ENCODE results near the gene CETN2. TPM values are rescaled to one million over a fixed set of nuclear protein-coding genes. Genes with fewer than 3 reads are reported as not detected.
"Not testable (repeated sequence)": the region's sequence is repeated elsewhere in the genome, so short reads cannot be mapped to it uniquely, and the experiment has no call there.

The CETN2 gene
- total RNA-seq, 5 donors from 2014 or later (not counting 1 experiment from before 2014, with no cell fraction given) = 6.5 to 7.6 (median 6.9) TPM

DNA sequence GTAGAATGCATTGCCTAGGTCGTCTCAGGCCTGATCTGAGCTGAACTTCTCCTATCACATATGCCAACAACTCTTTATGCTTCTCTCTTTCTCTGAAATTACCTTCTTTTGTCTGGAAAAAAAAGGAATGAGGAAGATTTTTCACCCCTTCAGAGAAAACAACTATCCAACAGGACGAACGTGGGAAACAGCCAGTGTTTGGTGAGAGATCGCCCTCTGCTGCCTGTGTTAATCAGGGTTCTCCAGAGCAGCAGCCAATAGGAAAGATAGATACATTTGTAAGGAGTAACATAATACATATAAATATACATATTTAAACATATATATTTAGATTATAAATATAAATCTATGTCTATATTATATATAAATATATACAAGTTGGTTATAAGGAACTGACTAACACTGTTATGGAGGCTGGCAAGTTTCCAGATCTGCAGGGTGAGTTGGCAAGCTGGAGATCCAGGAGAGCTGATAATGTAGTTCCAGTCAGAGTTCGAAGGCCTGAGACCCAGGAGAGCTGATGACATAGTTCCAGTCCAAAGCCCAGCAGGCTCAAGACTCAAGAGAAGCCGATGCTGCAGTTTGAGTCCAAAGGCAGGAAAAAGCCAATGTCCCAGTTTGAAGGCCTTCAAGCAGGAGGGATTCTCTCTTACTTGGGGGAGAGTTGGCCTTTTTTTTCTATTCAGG, 13.3 kb downstream of the CETN2 start:
- no peaks in the 10 kb centered on the region for H3K36me3 Mint-ChIP-seq
- no peaks in the 10 kb centered on the region for H3K9me3 Mint-ChIP-seq
- Histone ChIP-seq H3K4me3 (ENCODE audit: control insufficient read depth in 1 of 2, extremely low read depth in 1 of 2, low read length in 1 of 2) (no peak overlapping the region), H3K4me1 (ENCODE audit: control insufficient read depth in 1 of 2, extremely low read depth in 1 of 2, insufficient read depth in 2 of 2, low read length in 2 of 2) (no peaks in the 10 kb centered on the region), H3K27me3 (replicated peaks in 1 of 2; ENCODE audit: control insufficient read depth in 2 of 2, extremely low read depth in 1 of 2, insufficient read depth in 2 of 2, low read length in 1 of 2) (no peaks in the 10 kb centered on the region), H3K27ac (ENCODE audit: low read length) (no peak overlapping the region), H3K9me3 (no peaks in the 10 kb centered on the region), H3K36me3 (ENCODE audit: control insufficient read depth in 2 of 2, extremely low read depth in 1 of 2, insufficient read depth in 1 of 2, low read length in 1 of 2) (no peaks in the 10 kb centered on the region)
- ChIA-PET CTCF (interaction anchor here in 1 of 2 donors (0.7 kb wide), 1 partner anchor 18 kb away, joined by 3 read pairs; no protein-coding TSS in a partner anchor), POLR2A (no interaction called here)
- no peak overlapping the region for H3K4me3 Mint-ChIP-seq
- no peak overlapping the region for H3K27ac Mint-ChIP-seq
- ATAC-seq (replicated peaks in 1 of 4) (no peak), DNase-seq (no peak)
- no CpG with 5 or more reads among the region's 6 CpGs for WGBS (ENCODE audit: insufficient coverage)
- peaks cover 8 to 28% of the 10 kb centered on the region in 2 donors for H3K27me3 Mint-ChIP-seq
- H3K4me1 Mint-ChIP-seq = peaks cover 0 to 16% (median 12%) of the 10 kb centered on the region in 3 donors

DNA sequence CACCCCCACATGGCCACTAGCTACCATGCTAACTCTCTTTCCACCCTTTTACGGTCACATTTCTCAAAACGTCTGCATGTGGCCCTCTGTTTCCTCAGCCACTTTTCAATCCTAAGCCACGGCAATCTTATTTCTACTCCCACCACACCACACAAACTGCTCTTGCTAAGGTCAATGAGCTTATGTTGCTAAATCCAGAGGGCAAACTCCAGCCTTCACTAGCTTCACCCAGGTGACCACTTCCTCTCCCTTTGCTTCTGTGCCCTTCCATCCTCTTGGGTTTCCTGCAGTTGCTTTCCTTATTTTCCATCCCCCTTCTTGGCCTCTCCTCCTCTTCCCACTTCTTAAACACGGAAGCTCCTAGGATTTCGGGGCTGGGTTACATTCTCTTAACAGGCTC, 16.5 kb downstream of the CETN2 start:
- Mint-ChIP-seq H3K27me3 (peaks cover 2 to 20% of the 10 kb centered on the region in 2 donors), H3K4me3 (no peak overlapping the region), H3K36me3 (no peaks in the 10 kb centered on the region), H3K4me1 (peaks cover 0 to 16% (median 12%) of the 10 kb centered on the region in 3 donors), H3K27ac (no peak overlapping the region), H3K9me3 (no peaks in the 10 kb centered on the region)
- ChIA-PET POLR2A (no interaction called here), CTCF (no interaction called here)
- H3K36me3 ChIP-seq (ENCODE audit: control insufficient read depth in 2 of 2, extremely low read depth in 1 of 2, insufficient read depth in 1 of 2, low read length in 1 of 2) = no peaks in the 10 kb centered on the region
- H3K27me3 ChIP-seq (replicated peaks in 1 of 2; ENCODE audit: control insufficient read depth in 2 of 2, extremely low read depth in 1 of 2, insufficient read depth in 2 of 2, low read length in 1 of 2) = no peaks in the 10 kb centered on the region
- H3K9me3 ChIP-seq = no peaks in the 10 kb centered on the region
- H3K4me3 ChIP-seq (ENCODE audit: control insufficient read depth in 1 of 2, extremely low read depth in 1 of 2, low read length in 1 of 2) = no peak overlapping the region
- ATAC-seq (replicated peaks in 1 of 4) (no peak), DNase-seq (no peak)
- H3K27ac ChIP-seq (ENCODE audit: low read length) = no peak overlapping the region
- WGBS (ENCODE audit: insufficient coverage) = 85% methylated on average over 5 of the region's 5 CpGs
- H3K4me1 ChIP-seq (ENCODE audit: control insufficient read depth in 1 of 2, extremely low read depth in 1 of 2, insufficient read depth in 2 of 2, low read length in 2 of 2) = no peaks in the 10 kb centered on the region

DNA sequence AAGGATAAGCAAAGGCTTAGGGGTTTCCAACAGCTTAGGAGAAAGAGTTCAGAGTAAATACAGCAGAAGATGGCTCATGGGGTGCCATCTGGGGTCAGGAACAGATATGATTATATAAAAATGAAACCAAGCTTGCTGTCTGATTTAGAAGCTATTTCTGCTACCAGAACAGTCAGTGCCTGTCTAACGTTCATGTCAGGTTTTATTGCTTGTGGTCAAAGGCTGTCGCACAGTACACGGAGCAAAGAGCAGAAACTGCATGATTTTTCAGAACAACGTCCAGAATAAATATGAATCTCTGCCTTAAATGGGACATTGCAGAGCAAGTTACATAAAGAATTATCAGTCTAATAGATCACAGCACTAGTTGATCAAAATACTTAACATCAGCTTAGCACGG, 17.4 kb downstream of the CETN2 start:
- H3K36me3 ChIP-seq (ENCODE audit: control insufficient read depth in 2 of 2, extremely low read depth in 1 of 2, insufficient read depth in 1 of 2, low read length in 1 of 2) = no peaks in the 10 kb centered on the region
- ChIA-PET CTCF (no interaction called here), POLR2A (no interaction called here)
- Mint-ChIP-seq H3K4me1 (peaks cover 0 to 16% (median 12%) of the 10 kb centered on the region in 3 donors), H3K9me3 (no peaks in the 10 kb centered on the region), H3K27ac (no peak overlapping the region), H3K27me3 (peaks cover 2 to 23% of the 10 kb centered on the region in 2 donors), H3K36me3 (no peaks in the 10 kb centered on the region), H3K4me3 (no peak overlapping the region)
- H3K9me3 ChIP-seq = no peaks in the 10 kb centered on the region
- H3K27me3 ChIP-seq (replicated peaks in 1 of 2; ENCODE audit: control insufficient read depth in 2 of 2, extremely low read depth in 1 of 2, insufficient read depth in 2 of 2, low read length in 1 of 2) = no peaks in the 10 kb centered on the region
- WGBS (ENCODE audit: insufficient coverage) = 30% methylated on average over 2 of the region's 5 CpGs
- DNase-seq (no peak), ATAC-seq (replicated peaks in 1 of 4) (no peak)
- no peak overlapping the region for H3K27ac ChIP-seq (ENCODE audit: low read length)
- no peaks in the 10 kb centered on the region for H3K4me1 ChIP-seq (ENCODE audit: control insufficient read depth in 1 of 2, extremely low read depth in 1 of 2, insufficient read depth in 2 of 2, low read length in 2 of 2)
- no peak overlapping the region for H3K4me3 ChIP-seq (ENCODE audit: control insufficient read depth in 1 of 2, extremely low read depth in 1 of 2, low read length in 1 of 2)

DNA sequence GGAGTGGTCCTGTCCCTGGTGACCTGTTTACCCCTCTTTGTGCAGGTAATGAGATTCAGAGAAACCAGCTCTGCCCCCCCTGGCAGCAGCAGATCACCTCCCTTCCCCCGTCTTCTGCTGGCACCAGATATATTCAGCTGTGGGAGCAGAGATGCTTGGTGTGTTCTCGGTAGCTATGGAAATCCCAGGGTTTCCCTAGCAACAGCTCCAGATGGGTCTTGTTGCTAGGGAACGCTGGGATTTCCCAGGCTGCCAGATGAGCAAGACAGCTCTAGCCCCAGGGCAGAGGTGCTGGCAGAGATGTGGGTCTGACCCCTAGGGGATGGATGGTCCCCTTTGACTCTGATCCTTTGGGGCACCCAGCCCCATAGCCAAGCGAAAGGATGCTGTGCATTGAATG, 20.2 kb downstream of the CETN2 start:
- DNase-seq (no peak), ATAC-seq (replicated peaks in 1 of 4) (no peak)
- Histone ChIP-seq H3K4me1 (ENCODE audit: control insufficient read depth in 1 of 2, extremely low read depth in 1 of 2, insufficient read depth in 2 of 2, low read length in 2 of 2) (no peaks in the 10 kb centered on the region), H3K27me3 (replicated peaks in 1 of 2; ENCODE audit: control insufficient read depth in 2 of 2, extremely low read depth in 1 of 2, insufficient read depth in 2 of 2, low read length in 1 of 2) (no peaks in the 10 kb centered on the region), H3K9me3 (no peaks in the 10 kb centered on the region), H3K27ac (ENCODE audit: low read length) (no peak overlapping the region), H3K4me3 (ENCODE audit: control insufficient read depth in 1 of 2, extremely low read depth in 1 of 2, low read length in 1 of 2) (no peak overlapping the region), H3K36me3 (ENCODE audit: control insufficient read depth in 2 of 2, extremely low read depth in 1 of 2, insufficient read depth in 1 of 2, low read length in 1 of 2) (no peaks in the 10 kb centered on the region)
- ChIA-PET CTCF (no interaction called here), POLR2A (no interaction called here)
- Mint-ChIP-seq H3K4me1 (peaks cover 0 to 16% (median 12%) of the 10 kb centered on the region in 3 donors), H3K27me3 (peaks cover 6 to 33% of the 10 kb centered on the region in 2 donors), H3K27ac (no peak overlapping the region), H3K9me3 (no peaks in the 10 kb centered on the region), H3K4me3 (no peak overlapping the region), H3K36me3 (no peaks in the 10 kb centered on the region)
- WGBS (ENCODE audit: insufficient coverage) = no CpG with 5 or more reads among the region's 4 CpGs

DNA sequence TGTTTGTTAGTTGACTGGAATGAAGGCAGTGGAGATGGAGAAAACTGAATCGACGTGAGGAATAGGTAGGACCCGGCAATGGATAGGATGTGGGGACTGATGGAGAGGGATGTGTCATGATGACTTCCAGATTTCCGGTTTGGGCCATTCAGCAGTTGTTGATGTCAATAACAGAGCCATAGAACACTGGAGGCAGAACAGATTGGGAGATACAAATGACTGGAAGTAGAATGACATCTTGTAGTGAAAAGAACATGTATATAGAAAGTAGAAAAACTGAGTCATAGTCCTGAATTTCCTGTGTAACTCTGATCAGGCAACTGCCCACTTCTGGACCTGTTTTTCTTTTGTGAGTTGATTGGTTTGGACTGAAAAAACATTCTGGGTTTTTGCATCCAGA, 24.5 kb downstream of the CETN2 start:
- H3K9me3 Mint-ChIP-seq = no peaks in the 10 kb centered on the region
- Histone ChIP-seq H3K36me3 (ENCODE audit: control insufficient read depth in 2 of 2, extremely low read depth in 1 of 2, insufficient read depth in 1 of 2, low read length in 1 of 2) (no peaks in the 10 kb centered on the region), H3K9me3 (no peaks in the 10 kb centered on the region), H3K27me3 (replicated peaks in 1 of 2; ENCODE audit: control insufficient read depth in 2 of 2, extremely low read depth in 1 of 2, insufficient read depth in 2 of 2, low read length in 1 of 2) (no peaks in the 10 kb centered on the region), H3K4me3 (ENCODE audit: control insufficient read depth in 1 of 2, extremely low read depth in 1 of 2, low read length in 1 of 2) (no peak overlapping the region), H3K4me1 (ENCODE audit: control insufficient read depth in 1 of 2, extremely low read depth in 1 of 2, insufficient read depth in 2 of 2, low read length in 2 of 2) (no peaks in the 10 kb centered on the region), H3K27ac (ENCODE audit: low read length) (no peak overlapping the region)
- H3K4me1 Mint-ChIP-seq = no peaks in the 10 kb centered on the region
- peaks cover 10 to 53% of the 10 kb centered on the region in 2 donors for H3K27me3 Mint-ChIP-seq
- WGBS (ENCODE audit: insufficient coverage) = no CpG with 5 or more reads among the region's 4 CpGs
- H3K4me3 Mint-ChIP-seq = no peak overlapping the region
- POLR2A ChIA-PET = no interaction called here
- CTCF ChIA-PET = no interaction called here
- H3K36me3 Mint-ChIP-seq = no peaks in the 10 kb centered on the region
- DNase-seq (no peak), ATAC-seq (replicated peaks in 1 of 4) (no peak)
- H3K27ac Mint-ChIP-seq = no peak overlapping the region

DNA sequence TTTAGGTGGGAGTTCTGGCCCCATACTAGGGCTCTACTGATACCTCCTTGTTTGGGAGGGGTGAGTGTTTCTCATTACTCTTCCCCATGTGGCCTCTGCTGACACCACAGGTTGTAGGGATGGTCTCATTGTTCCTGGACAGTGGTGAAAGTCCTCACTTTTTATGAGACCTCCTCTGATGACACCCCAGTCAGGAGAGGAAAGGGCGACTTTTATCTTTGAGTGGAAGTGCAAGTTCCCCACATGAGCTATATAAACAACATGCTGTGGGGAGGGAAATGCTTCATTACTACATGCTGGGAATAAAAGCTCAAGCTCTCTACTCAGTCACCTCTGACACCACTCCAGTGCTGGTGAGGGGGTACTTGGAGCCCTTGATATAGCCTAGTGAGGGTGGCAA, 31.6 kb downstream of the CETN2 start:
- H3K4me3 Mint-ChIP-seq = no peak overlapping the region
- Histone ChIP-seq H3K27me3 (replicated peaks in 1 of 2; ENCODE audit: control insufficient read depth in 2 of 2, extremely low read depth in 1 of 2, insufficient read depth in 2 of 2, low read length in 1 of 2) (no peaks in the 10 kb centered on the region), H3K27ac (ENCODE audit: low read length) (no peak overlapping the region), H3K36me3 (ENCODE audit: control insufficient read depth in 2 of 2, extremely low read depth in 1 of 2, insufficient read depth in 1 of 2, low read length in 1 of 2) (no peaks in the 10 kb centered on the region), H3K4me3 (ENCODE audit: control insufficient read depth in 1 of 2, extremely low read depth in 1 of 2, low read length in 1 of 2) (no peak overlapping the region), H3K9me3 (no peaks in the 10 kb centered on the region), H3K4me1 (ENCODE audit: control insufficient read depth in 1 of 2, extremely low read depth in 1 of 2, insufficient read depth in 2 of 2, low read length in 2 of 2) (no peaks in the 10 kb centered on the region)
- ATAC-seq (replicated peaks in 1 of 4) = no peak
- H3K4me1 Mint-ChIP-seq = no peaks in the 10 kb centered on the region
- no peak for DNase-seq
- POLR2A ChIA-PET = no interaction called here
- H3K36me3 Mint-ChIP-seq = no peaks in the 10 kb centered on the region
- H3K27ac Mint-ChIP-seq = no peak overlapping the region
- H3K9me3 Mint-ChIP-seq = no peaks in the 10 kb centered on the region
- CTCF ChIA-PET = no interaction called here
- peaks cover 2 to 23% of the 10 kb centered on the region in 2 donors for H3K27me3 Mint-ChIP-seq
- WGBS (ENCODE audit: insufficient coverage) = no CpG with 5 or more reads among the region's 1 CpG

DNA sequence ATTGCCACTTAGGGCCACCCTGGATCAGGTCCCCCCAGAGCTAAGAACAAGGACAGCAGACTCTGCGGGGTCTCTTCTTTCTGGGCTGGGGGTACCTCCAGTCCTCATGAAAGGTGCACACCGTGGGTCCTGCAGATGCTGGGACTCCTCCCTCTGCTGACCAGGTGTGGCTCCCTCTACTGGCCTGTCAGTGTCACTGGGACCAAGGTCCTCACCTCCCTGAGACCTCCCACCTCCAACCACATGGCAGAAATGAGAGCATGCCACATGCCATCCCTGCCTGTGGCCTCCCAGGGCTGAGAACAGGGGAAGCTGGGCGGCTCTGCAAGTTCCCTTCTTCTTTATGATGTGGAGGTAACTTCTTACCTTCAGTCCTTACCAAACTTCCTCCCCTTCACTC, 43.5 kb downstream of the CETN2 start:
- H3K4me1 ChIP-seq (ENCODE audit: control insufficient read depth in 1 of 2, extremely low read depth in 1 of 2, insufficient read depth in 2 of 2, low read length in 2 of 2); H3K4me3 ChIP-seq (ENCODE audit: control insufficient read depth in 1 of 2, extremely low read depth in 1 of 2, low read length in 1 of 2); H3K36me3 ChIP-seq (ENCODE audit: control insufficient read depth in 2 of 2, extremely low read depth in 1 of 2, insufficient read depth in 1 of 2, low read length in 1 of 2); POLR2A ChIA-PET; H3K36me3 Mint-ChIP-seq; H3K27me3 ChIP-seq (replicated peaks in 1 of 2; ENCODE audit: control insufficient read depth in 2 of 2, extremely low read depth in 1 of 2, insufficient read depth in 2 of 2, low read length in 1 of 2); H3K27ac Mint-ChIP-seq; H3K27me3 Mint-ChIP-seq; H3K4me1 Mint-ChIP-seq; ATAC-seq (replicated peaks in 1 of 4); DNase-seq; H3K27ac ChIP-seq (ENCODE audit: low read length); H3K9me3 Mint-ChIP-seq; H3K9me3 ChIP-seq; H3K4me3 Mint-ChIP-seq; CTCF ChIA-PET: not testable (repeated sequence)
- no CpG with 5 or more reads among the region's 3 CpGs for WGBS (ENCODE audit: insufficient coverage)

Data from T-cell (primary cell).